IMR-90 (cell line): ENCODE data around the gene SNX30. TPM values are rescaled to one million over a fixed set of nuclear protein-coding genes. Genes with fewer than 3 reads are reported as not detected.
A peak's percentile ranks its signal among the peaks of the same experiment; 100 is the strongest.

ENCODE experiments used
- ATAC-seq: fragments of 200-7000 bp; cut with Tn5 transposase; 2 replicates; pipeline ENCODE4 v1.9.1; 2020; ENCODE audit warnings: low read depth, mild to moderate bottlenecking, moderate library complexity
- BruUV-seq: library from RNA; stranded (reverse); fragments of 400-500 nt; replicated peaks from 2 replicates; lab custom pipeline; 2021; lab: Mats Ljungman, UMichigan
- CTCF ChIA-PET: fragments of 300-600 bp; formaldehyde crosslinking; extraction: SDS; loops from one replicate; lab custom pipeline; 2021; ENCODE audit warnings: antibody characterized with exemption; lab: Yijun Ruan, JAX
- POLR2A ChIA-PET: fragments of 300-600 bp; sonication (Branson Sonifier 250); formaldehyde crosslinking; loops from one replicate; lab custom pipeline; 2022; ENCODE audit warnings: antibody characterized with exemption; ENCODE audit not compliant: unreplicated experiment; lab: Charles Lee
- DNase-seq: peaks from one replicate; pipeline ENCODE4 v3.0.0; 2013
- H2AFZ ChIP-seq: replicated peaks from 2 replicates; pipeline ENCODE3; 2013; ENCODE audit warnings: low read length, mild to moderate bottlenecking; ENCODE audit not compliant: poor library complexity
- H2AK5ac ChIP-seq: 2 replicates; pipeline ENCODE4 v1.6.1; 2013; ENCODE audit warnings: low read depth, low read length, inconsistent platforms
- H2AK9ac ChIP-seq: replicated peaks from 2 replicates; pipeline ENCODE3; 2013; ENCODE audit warnings: mild to moderate bottlenecking, low read depth, low read length, moderate library complexity; ENCODE audit not compliant: poor library complexity
- H2BK120ac ChIP-seq: 2 replicates; pipeline ENCODE4 v1.6.1; 2013; ENCODE audit warnings: low read depth, low read length, inconsistent platforms
- H2BK15ac ChIP-seq: 3 replicates; pipeline ENCODE4 v1.6.1; 2013; ENCODE audit warnings: low read depth, low read length, inconsistent platforms
- H2BK20ac ChIP-seq: 2 replicates; pipeline ENCODE4 v1.6.1; 2013; ENCODE audit warnings: low read depth, mild to moderate bottlenecking, inconsistent platforms, low read length, moderate library complexity
- H2BK5ac ChIP-seq: 2 replicates; pipeline ENCODE4 v1.6.1; 2013; ENCODE audit warnings: mild to moderate bottlenecking, low read depth, low read length, inconsistent platforms; ENCODE audit not compliant: poor library complexity, severe bottlenecking
- H3K14ac ChIP-seq: replicated peaks from 2 replicates; pipeline ENCODE4 v1.6.1; 2013; ENCODE audit warnings: low read depth, low read length, inconsistent platforms
- H3K18ac ChIP-seq: 2 replicates; pipeline ENCODE4 v1.6.1; 2013; ENCODE audit warnings: low read depth, low read length, control low read depth
- H3K23ac ChIP-seq: 2 replicates; pipeline ENCODE4 v1.6.1; 2013; ENCODE audit warnings: low read depth, low read length, inconsistent platforms
- H3K27ac ChIP-seq: 2 replicates; pipeline ENCODE4 v1.5.1; 2013; ENCODE audit warnings: mild to moderate bottlenecking, control low read depth, low read length; ENCODE audit not compliant: insufficient read depth
- H3K27me3 ChIP-seq: 2 replicates; pipeline ENCODE4 v1.6.1; 2013; ENCODE audit warnings: low read length; ENCODE audit not compliant: control insufficient read depth, insufficient read depth
- H3K36me3 ChIP-seq: 2 replicates; pipeline ENCODE4 v1.6.1; 2013; ENCODE audit warnings: low read length, mixed read lengths; ENCODE audit not compliant: control insufficient read depth, insufficient read depth
- H3K4ac ChIP-seq: 2 replicates; pipeline ENCODE4 v1.6.1; 2013; ENCODE audit warnings: low read depth, low read length, inconsistent platforms
- H3K4me1 ChIP-seq: 2 replicates; pipeline ENCODE4 v1.6.1; 2013; ENCODE audit warnings: low read length, mixed read lengths; ENCODE audit not compliant: control insufficient read depth, insufficient read depth
- H3K4me2 ChIP-seq: 2 replicates; pipeline ENCODE4 v1.6.1; 2013; ENCODE audit warnings: low read depth, mild to moderate bottlenecking, control low read depth, low read length, moderate library complexity
- H3K4me3 ChIP-seq: 2 replicates; pipeline ENCODE4 v1.5.1; 2013; ENCODE audit warnings: low read depth, mild to moderate bottlenecking, control low read depth, low read length, moderate library complexity; ENCODE audit not compliant: insufficient read depth
- H3K56ac ChIP-seq: 2 replicates; pipeline ENCODE4 v1.6.1; 2013; ENCODE audit warnings: low read length, inconsistent platforms; ENCODE audit not compliant: insufficient read depth; ENCODE audit errors: extremely low read depth
- H3K79me1 ChIP-seq, 2 experiments: 2 replicates each; pipeline ENCODE4 v1.6.1; 2013; ENCODE audit warnings: low read length in 2 of 2, inconsistent platforms in 1 of 2, low read depth in 1 of 2
- H3K9ac ChIP-seq: 2 replicates; pipeline ENCODE4 v1.6.1; 2013; ENCODE audit warnings: low read depth, low read length, control low read depth
- H3K9me1 ChIP-seq: 2 replicates; pipeline ENCODE4 v1.6.1; 2013; ENCODE audit warnings: low read length, inconsistent platforms; ENCODE audit not compliant: insufficient read depth
- H3K9me3 ChIP-seq: 2 replicates; pipeline ENCODE4 v1.6.1; 2013; ENCODE audit warnings: low read length; ENCODE audit not compliant: control insufficient read depth, insufficient read depth
- H4K20me1 ChIP-seq: 2 replicates; pipeline ENCODE4 v1.6.1; 2013; ENCODE audit warnings: low read length, inconsistent platforms; ENCODE audit not compliant: insufficient read depth
- H4K5ac ChIP-seq: 2 replicates; pipeline ENCODE4 v1.6.1; 2013; ENCODE audit warnings: mild to moderate bottlenecking, low read depth, low read length, control low read depth
- H4K8ac ChIP-seq, 2 experiments: 2 replicates each; pipeline ENCODE4 v1.6.1; 2013; ENCODE audit warnings: low read depth in 2 of 2, low read length in 2 of 2, control low read depth in 1 of 2, inconsistent platforms in 1 of 2
- H4K91ac ChIP-seq: 2 replicates; pipeline ENCODE4 v1.6.1; 2013; ENCODE audit warnings: low read depth, low read length, inconsistent platforms; ENCODE audit not compliant: insufficient read depth
- BHLHE40 ChIP-seq: fragments of 150-350 bp; IDR thresholded peaks from 2 replicates; pipeline ENCODE4 v1.6.1; 2016; ENCODE audit warnings: mild to moderate bottlenecking, low read depth, low read length
- CEBPB ChIP-seq: IDR thresholded peaks from 2 replicates; pipeline ENCODE4 v1.6.1; 2012; ENCODE audit warnings: low read depth, low read length, improper control_type of control experiment
- CHD1 ChIP-seq: IDR thresholded peaks from 2 replicates; pipeline ENCODE4 v1.6.1; 2012; ENCODE audit warnings: low read depth, low read length, improper control_type of control experiment
- FOS ChIP-seq: fragments of 150-350 bp; IDR thresholded peaks from 2 replicates; pipeline ENCODE4 v1.6.1; 2016; ENCODE audit warnings: low read depth, low read length
- MAFK ChIP-seq: IDR thresholded peaks from 2 replicates; pipeline ENCODE4 v1.6.1; 2012; ENCODE audit warnings: low read depth, low read length, improper control_type of control experiment
- MAZ ChIP-seq: IDR thresholded peaks from 2 replicates; pipeline ENCODE4 v1.6.1; 2012; ENCODE audit warnings: low read depth, mild to moderate bottlenecking, low read length, improper control_type of control experiment, moderate library complexity, borderline replicate concordance
- MXI1 ChIP-seq: IDR thresholded peaks from 2 replicates; pipeline ENCODE4 v1.6.1; 2012; ENCODE audit warnings: low read depth, mild to moderate bottlenecking, low read length, moderate library complexity, borderline replicate concordance
- NFE2L2 ChIP-seq: fragments of 150-350 bp; IDR thresholded peaks from 2 replicates; pipeline ENCODE4 v1.6.1; 2016; ENCODE audit warnings: low read depth, mild to moderate bottlenecking, low read length
- POLR2A ChIP-seq: IDR thresholded peaks from 2 replicates; pipeline ENCODE4 v1.6.1; 2012; ENCODE audit warnings: mild to moderate bottlenecking, low read depth, low read length
- RAD21 ChIP-seq: IDR thresholded peaks from 2 replicates; pipeline ENCODE4 v1.6.1; 2012; ENCODE audit warnings: low read length, improper control_type of control experiment
- RCOR1 ChIP-seq: IDR thresholded peaks from 2 replicates; pipeline ENCODE4 v1.6.1; 2012; ENCODE audit warnings: mild to moderate bottlenecking, low read length, improper control_type of control experiment; ENCODE audit not compliant: insufficient replicate concordance
- RFX5 ChIP-seq: IDR thresholded peaks from 2 replicates; pipeline ENCODE4 v1.8.0; 2012; ENCODE audit warnings: low read depth, mild to moderate bottlenecking, low read length, moderate library complexity
- SMC3 ChIP-seq: fragments of 150-350 bp; IDR thresholded peaks from 2 replicates; pipeline ENCODE4 v1.6.1; 2016; ENCODE audit warnings: low read depth, mild to moderate bottlenecking, antibody characterized with exemption, low read length, moderate library complexity
- USF2 ChIP-seq: fragments of 150-350 bp; IDR thresholded peaks from 2 replicates; pipeline ENCODE4 v1.6.1; 2017; ENCODE audit warnings: mild to moderate bottlenecking, antibody characterized with exemption, low read length, low read depth
- WGBS, 2 experiments: methylation state at CpG; one replicate each; pipeline versions ENCODE4 v1.1.5 to v1.1.7; 2013; ENCODE audit warnings: missing lambda C conversion rate in 2 of 2; ENCODE audit not compliant: insufficient read length in 1 of 2; ENCODE audit errors: extremely low coverage in 2 of 2; 5-methylcytosine and 5-hydroxymethylcytosine counted together
- dilution Hi-C: fragments of 300-500 bp; cut with HindIII; formaldehyde crosslinking; loops from one replicate; pipeline ENCODE4 v1.14.3; 2018; ENCODE audit warnings: low sequenced_read_pairs; ENCODE audit not compliant: unreplicated experiment
- in situ Hi-C: fragments of 300-500 bp; cut with MboI; formaldehyde crosslinking; loops from 3 replicates; pipeline ENCODE4 v1.14.3; 2019; ENCODE audit warnings: low sequenced_read_pairs, inconsistent platforms, mixed read lengths
- intact Hi-C: fragments of 100-400 bp; cut with micrococcal nuclease; formaldehyde crosslinking; loops from 2 replicates; pipeline ENCODE4 v1.10.0; 2022
- polyA plus RNA-seq, 3 experiments: library from polyadenylated mRNA; depleted of rRNA; stranded (reverse); fragments of >200 nt; gene quantifications; 2 replicates each; pipeline ENCODE4 v1.2.3, GENCODE V29; 2012; ENCODE audit warnings: low replicate concordance in 1 of 3
- total RNA-seq: library from RNA; depleted of rRNA; stranded (reverse); fragments of >200 nt; gene quantifications from 2 replicates; pipeline ENCODE4 v1.2.3, GENCODE V29; 2012
- TF ChIP-seq, protein P1 (sequence below): fragments of 150-350 bp; IDR thresholded peaks from 2 replicates; pipeline ENCODE4 v1.6.1; 2016; ENCODE audit warnings: low read depth, mild to moderate bottlenecking, low read length, moderate library complexity, borderline replicate concordance
- TF ChIP-seq, protein P2 (sequence below): conservative IDR thresholded peaks from 2 replicates; pipeline ENCODE4 v1.5.1; 2012; ENCODE audit warnings: mild to moderate bottlenecking, low read depth, low read length, improper control_type of control experiment

Gene SNX30
- total and polyA plus RNA-seq, 2 of the 4 experiments (the other 2 are of a cell fraction): 8.0 to 18.8 TPM

DNA sequence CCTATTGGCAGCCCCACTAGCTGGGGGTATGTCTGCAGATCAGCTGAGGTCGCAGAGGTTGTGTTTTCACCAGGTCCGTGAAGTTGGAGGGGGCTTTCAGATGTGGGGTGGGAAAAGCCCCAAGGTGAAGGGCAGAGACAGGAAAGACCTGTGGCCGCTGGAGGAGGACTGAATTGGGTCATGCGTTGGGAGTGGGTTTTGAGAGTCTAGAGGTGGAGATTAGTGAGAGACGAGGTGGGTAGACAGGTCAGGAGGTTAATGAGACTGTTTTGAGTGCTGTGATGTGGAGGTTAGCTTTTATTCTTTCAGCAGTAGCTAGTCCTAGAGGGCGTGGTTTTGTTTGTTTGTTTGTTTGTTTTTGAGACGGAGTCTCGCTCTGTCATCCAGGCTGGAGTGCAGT, 10.3 kb downstream of the SNX30 start:
- Histone ChIP-seq H3K23ac (no peak overlapping the region), H2BK20ac (no peak overlapping the region), H2AK9ac (no peak overlapping the region), H3K4me3 (no peak overlapping the region), H4K91ac (no peak overlapping the region), H2AFZ (no peak overlapping the region), H3K27ac (no peak overlapping the region), H2BK120ac (peak overlapping the region; percentile 29; the same call in 1 of the 2 replicates), H4K5ac (no peak overlapping the region), H3K9me1 (peaks cover 35% of the 10 kb centered on the region), H3K4me1 (peaks cover 27% of the 10 kb centered on the region), H2BK5ac (no peak overlapping the region), H3K36me3 (no peaks in the 10 kb centered on the region), H3K79me1 (peaks cover 35 to 73% of the 10 kb centered on the region in 2 experiments), H3K56ac (no peak overlapping the region), H4K20me1 (peaks cover 45% of the 10 kb centered on the region), H3K14ac (0 out of 2 replicates have a peak overlapping the region, but pooled peaks have one; percentile 5), H3K9me3 (no peaks in the 10 kb centered on the region), H3K4me2 (no peak overlapping the region), H3K18ac (no peak overlapping the region), H2BK15ac (no peak overlapping the region), H3K27me3 (no peaks in the 10 kb centered on the region), H2AK5ac (peak overlapping the region; percentile 54), H3K4ac (no peak overlapping the region; the same call in 1 of the 2 replicates), H3K9ac (no peak overlapping the region), H4K8ac (no peak overlapping the region)
- in situ Hi-C loops: no loop called here
- WGBS, 2 experiments: 89% methylated on average over 7 of the region's 8 CpGs; no CpG with 5 or more reads in 1 of the 2 experiments
- ATAC-seq (no peak), DNase-seq (no peak)
- TF ChIP-seq RFX5 (no peak), MAFK (no peak), RCOR1 (no peak), POLR2A (no peak), CEBPB (no peak), MXI1 (no peak), NFE2L2 (no peak), RAD21 (no peak), SMC3 (no peak), USF2 (no peak), BHLHE40 (no peak), FOS (no peak), CHD1 (no peak), MAZ (no peak)
- TF ChIP-seq, protein P1, sequence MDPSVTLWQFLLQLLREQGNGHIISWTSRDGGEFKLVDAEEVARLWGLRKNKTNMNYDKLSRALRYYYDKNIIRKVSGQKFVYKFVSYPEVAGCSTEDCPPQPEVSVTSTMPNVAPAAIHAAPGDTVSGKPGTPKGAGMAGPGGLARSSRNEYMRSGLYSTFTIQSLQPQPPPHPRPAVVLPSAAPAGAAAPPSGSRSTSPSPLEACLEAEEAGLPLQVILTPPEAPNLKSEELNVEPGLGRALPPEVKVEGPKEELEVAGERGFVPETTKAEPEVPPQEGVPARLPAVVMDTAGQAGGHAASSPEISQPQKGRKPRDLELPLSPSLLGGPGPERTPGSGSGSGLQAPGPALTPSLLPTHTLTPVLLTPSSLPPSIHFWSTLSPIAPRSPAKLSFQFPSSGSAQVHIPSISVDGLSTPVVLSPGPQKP: no peak
- TF ChIP-seq, protein P2, sequence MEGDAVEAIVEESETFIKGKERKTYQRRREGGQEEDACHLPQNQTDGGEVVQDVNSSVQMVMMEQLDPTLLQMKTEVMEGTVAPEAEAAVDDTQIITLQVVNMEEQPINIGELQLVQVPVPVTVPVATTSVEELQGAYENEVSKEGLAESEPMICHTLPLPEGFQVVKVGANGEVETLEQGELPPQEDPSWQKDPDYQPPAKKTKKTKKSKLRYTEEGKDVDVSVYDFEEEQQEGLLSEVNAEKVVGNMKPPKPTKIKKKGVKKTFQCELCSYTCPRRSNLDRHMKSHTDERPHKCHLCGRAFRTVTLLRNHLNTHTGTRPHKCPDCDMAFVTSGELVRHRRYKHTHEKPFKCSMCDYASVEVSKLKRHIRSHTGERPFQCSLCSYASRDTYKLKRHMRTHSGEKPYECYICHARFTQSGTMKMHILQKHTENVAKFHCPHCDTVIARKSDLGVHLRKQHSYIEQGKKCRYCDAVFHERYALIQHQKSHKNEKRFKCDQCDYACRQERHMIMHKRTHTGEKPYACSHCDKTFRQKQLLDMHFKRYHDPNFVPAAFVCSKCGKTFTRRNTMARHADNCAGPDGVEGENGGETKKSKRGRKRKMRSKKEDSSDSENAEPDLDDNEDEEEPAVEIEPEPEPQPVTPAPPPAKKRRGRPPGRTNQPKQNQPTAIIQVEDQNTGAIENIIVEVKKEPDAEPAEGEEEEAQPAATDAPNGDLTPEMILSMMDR: no peak
- ChIA-PET CTCF (no interaction called here), POLR2A (no interaction called here)
- dilution Hi-C loops: no loop called here
- intact Hi-C loops: no loop called here
- no TSS peak for BruUV-seq
